GM18951 (cell line): ENCODE measurements around the gene HMGCS2.
"Not testable (repeated sequence)": the region's sequence is repeated elsewhere in the genome, so short reads cannot be mapped to it uniquely, and the experiment has no call there.

ENCODE experiments used
- POLR2A ChIP-seq: IDR thresholded peaks from 4 replicates; pipeline ENCODE4 v1.6.1; 2011; ENCODE audit warnings: mild to moderate bottlenecking; ENCODE audit not compliant: insufficient read length, insufficient read depth; ENCODE audit errors: extremely low read depth
- in situ Hi-C: fragments of 300-500 bp; cut with MboI; formaldehyde crosslinking; loops from one replicate; pipeline ENCODE4 v1.12.0; 2022; ENCODE audit warnings: low sequenced_read_pairs, mixed read lengths, inconsistent platforms; ENCODE audit not compliant: unreplicated experiment

HMGCS2 gene

DNA sequence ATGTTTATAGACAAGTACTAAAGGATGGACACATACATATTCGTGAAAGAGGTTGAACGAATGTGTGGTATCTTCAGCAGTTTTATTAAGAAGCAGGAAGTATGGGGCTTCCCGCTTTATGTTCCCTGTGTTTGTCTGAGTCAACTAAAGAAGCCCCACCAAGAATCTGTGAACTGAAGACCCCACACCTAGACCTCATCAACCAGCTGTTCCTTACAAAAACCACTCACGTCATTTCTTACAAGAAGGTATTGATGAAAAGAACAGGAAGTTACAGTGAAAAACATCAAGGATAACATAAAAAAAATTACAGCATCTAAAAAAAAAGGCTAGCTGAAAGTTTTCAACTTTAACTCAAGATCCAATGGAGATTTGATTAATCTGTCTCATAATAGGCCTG lies 30.3 kb upstream of the HMGCS2 start:
- in situ Hi-C loops, result no loop called here

DNA sequence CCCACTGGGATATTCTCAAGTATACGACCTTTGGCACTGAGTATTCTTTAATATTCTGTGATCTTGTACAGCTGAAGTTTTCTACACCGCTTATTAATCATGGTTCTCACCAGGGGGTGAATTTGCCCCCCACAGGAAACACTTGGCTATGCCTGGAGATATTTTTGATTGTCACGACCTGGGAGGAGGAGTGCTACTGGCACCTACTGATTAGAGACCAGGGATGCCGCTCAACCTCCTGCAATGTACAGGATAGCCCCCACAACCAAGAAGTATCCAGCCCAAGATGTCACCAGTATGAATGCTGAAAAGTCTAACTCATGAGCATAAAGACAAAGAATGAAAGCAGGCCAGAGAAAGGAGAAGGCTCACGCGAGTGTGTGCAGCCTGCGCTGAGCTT lies 28.9 kb upstream of the HMGCS2 start:
- TF ChIP-seq POLR2A, result no peak
- in situ Hi-C loops, result no loop called here

More for the DNA sequence above, 30.3 kb upstream of the HMGCS2 start:
- TF ChIP-seq POLR2A, result no peak

DNA sequence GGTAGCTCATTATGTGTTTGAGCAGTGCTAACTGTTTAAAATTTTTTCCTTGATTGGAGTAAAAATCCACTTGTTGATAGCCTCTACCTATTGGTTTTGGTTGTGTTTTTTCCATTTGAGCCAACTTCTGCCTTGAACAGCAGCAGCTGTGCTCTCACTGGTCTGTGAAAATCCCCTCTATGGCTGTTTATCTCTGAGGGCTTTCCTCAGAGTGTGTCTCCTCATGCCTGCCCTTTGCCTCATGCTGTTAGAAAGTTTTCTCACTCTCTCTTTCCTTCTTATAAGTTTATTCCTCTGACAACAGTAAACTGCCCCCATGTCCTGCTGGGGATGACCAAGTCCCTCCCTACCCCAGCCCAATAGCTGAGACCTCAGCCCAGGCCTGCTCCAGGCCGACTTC lies 28.5 kb upstream of the HMGCS2 start:
- TF ChIP-seq POLR2A, result no peak
- in situ Hi-C loops, result no loop called here

DNA sequence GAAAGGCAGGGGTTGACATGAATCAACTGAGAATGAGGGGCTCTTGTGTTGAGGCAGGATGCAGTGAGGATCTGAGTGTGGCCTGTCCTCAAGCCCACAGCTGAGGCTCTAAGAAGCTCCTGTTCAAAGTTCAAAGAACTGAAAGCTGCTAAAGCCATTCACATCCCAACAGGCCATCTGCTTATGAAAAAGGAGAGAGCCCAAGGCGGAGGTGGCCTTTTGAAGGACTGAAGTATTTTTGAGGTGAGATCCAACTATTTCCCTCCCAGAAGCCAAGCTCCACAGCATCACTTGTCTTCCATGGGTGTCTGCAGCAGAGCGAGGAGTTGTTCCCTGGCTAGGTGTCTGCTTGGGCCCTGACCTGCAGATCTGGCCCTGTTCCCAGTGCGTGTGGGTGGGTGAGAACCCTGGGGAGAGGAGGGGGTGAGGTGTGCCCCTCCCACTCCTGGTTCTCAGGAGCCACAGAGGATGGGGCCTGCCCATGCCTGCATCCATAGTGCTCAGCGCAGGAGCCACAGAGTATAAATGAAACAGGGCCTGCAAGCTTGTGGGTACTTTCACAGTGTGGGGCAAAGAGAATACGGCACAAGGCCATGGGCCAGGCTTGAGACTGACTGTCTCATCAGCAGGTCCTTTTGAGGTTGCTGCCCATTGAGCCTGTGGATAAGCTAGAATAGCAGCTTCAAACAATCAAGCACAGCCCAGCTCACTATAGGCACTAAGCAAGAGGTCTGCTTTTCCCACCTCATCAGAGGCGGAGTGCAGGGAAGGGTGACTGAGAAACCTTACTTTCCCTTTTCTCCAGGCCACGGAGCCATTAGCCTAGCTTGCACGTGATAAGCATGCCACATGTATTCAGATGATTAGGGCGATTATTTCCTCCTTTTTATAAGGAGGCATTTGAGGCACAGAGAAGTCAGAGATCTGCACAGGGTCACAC lies 26.8 kb upstream of the HMGCS2 start:
- in situ Hi-C loops, result no loop called here
- no peak for TF ChIP-seq POLR2A

DNA sequence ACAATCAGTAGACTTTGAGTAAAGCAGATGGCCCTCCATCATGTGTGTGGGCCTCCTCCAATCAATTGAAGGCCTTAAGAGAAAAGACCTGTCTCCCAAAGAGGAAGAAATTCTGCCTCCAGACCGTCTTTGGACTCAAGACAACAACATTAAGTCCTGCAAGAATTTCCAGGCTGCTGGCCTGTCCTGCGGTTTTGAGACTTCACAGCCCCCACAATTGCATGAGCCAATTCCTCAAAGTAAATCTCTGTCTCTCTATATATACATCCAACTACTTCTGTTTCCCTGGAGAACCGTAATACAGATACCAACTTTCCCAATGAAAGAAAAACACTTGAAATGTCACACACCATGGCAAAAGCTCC lies 26.2 kb upstream of the HMGCS2 start:
- in situ Hi-C loops, result no loop called here
- TF ChIP-seq POLR2A, result no peak

DNA sequence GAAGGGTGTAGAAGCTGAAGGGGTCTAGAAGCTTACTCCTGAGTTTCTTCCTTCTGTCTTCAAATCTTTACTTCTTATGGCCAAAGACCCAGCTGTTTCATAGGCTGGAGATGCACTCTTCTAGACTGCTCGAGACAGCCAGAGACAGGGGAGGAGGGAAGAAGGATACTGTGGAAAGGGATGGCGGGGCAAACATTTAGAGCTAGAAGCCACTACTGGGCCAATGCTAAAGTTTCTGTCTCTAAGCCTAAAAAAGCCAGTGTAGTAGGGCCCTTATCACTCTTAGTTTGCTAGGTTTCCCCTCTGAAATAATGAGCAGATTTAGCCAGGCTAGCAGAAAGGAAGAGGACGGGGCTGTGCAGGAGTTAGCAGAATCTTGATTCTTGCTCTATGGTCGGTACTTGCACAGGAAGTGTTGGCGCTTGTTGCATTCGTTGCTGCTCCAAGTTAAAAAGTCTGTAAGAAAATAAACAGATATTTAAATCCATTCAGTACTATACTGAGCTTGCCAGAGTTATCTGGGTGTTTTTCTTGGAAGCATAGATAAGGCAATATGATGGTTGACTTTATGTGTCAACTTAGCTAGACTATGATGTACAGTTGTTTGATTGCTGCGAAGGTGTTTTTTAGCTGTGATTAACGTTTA lies 25.6 kb upstream of the HMGCS2 start:
- TF ChIP-seq POLR2A, result no peak
- in situ Hi-C loops, result no loop called here

DNA sequence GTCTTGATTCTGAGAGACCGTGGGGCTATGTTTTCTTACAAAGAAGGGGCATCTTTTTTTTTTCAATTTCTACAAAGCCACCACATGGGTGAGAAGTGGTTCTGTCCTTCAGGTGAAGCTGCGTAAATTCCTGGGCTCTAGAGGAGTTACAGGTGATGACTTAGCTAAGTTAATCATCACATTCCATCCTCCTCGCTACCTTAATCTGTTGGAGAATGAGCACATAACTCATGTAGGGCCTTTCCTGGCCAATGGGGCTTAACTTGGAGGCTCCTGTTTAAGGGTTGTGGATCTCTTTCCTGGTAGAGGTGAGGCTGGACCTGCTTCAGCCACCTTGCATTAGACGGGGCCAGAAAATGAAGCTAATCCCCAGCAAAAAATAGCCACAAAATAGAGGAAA lies 22.7 kb upstream of the HMGCS2 start:
- in situ Hi-C loops, result no loop called here
- TF ChIP-seq POLR2A, result no peak

DNA sequence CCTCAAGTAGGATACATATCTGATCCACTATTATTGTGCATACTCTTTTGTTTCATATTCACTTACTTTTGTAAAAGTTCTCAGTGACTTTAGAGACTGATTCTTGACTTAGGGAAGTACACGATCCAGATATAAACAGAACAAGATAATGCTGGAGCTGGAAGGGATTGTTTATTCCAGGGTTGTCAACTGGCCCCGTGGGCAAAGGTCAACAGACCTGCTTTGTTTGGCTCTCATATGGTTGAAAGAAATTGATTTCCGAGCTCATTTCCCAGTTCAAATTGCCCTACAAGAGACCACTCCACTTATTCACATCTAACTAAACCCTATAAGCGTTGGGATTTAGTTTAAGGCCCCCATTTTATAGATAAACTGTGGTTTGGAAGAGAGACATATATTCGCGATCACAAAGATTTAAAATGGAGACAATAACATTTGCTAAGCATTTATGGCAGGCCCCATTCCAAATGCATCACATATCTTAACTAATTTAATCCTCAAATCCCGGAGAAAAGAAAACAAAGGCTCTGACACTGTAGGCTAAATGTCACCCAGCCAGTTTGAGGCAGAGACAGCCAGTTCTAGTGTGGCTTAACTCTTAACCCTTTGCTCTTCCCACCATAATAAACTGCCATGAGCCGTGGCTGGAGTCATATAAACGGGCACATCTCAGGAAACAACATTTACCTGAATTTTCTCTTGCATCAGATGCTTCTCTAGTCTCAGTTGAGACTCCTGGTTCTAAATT lies 21.9 kb upstream of the HMGCS2 start:
- in situ Hi-C loops, result no loop called here
- TF ChIP-seq POLR2A, result no peak

DNA sequence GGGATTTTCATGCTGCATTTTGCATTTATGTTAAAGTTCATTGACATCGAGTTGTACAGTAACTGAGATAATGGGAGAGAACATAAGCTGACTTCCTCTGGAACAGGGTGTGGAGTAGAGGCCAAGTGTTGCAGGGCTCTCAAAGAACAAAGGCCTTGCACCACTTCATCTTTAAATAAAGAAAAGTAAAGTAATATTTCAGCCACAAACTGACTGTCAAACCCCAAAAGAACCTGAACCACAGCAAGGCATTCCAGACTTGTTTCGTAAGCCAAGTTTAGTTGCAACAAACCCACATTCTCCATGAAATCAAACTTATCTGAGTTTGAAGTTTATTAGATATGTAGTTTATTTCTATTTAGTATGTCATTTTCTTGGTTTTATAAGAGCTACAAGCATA lies 19.1 kb upstream of the HMGCS2 start:
- no peak for TF ChIP-seq POLR2A
- in situ Hi-C loops, result no loop called here

DNA sequence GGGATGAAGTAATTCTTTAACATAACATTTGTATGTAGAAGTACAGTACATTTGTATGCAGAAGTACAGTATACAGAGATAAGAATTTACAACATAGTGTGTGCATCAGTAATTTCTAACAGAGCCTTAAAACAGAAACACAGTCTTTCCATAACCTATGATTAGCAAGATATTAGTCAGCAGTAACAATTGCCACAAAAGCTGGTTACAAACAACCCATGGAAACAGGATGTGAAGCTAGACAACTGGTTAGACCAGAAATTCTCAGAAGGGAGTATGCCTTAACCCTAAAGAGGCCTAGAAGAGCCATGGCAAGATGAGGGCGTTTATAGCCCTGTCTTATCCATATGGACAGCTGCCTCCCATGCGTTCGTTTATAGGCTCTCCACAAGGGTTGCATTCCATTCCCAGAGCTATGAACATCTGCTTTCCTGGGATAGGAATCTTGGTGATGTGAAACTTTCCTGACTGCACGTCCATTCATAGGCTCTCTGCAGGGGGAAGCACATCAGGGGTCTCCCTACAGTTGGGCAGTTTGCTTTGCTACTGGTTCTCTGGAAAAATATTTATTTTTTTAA lies 17.9 kb upstream of the HMGCS2 start:
- in situ Hi-C loops, result not testable (repeated sequence)

DNA sequence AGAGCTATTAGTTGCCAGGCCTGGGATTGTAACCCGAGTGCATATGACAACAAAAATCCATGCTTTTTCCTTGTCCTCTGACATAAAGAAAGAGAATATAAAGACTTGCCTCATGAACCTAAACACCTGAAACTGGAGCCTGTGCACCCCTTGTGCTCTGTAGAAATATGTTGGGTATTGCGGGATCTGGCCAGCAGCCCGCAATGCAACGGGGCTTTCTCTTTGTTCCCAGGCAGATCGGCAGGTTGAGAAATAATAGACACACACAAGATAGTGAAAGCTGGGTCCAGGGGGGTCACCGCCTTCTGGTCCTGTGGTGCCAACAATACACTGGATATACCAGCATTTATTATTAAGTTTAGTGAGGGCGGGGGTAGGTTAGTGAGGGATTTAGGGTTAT lies 17.3 kb upstream of the HMGCS2 start:
- in situ Hi-C loops, result not testable (repeated sequence)

DNA sequence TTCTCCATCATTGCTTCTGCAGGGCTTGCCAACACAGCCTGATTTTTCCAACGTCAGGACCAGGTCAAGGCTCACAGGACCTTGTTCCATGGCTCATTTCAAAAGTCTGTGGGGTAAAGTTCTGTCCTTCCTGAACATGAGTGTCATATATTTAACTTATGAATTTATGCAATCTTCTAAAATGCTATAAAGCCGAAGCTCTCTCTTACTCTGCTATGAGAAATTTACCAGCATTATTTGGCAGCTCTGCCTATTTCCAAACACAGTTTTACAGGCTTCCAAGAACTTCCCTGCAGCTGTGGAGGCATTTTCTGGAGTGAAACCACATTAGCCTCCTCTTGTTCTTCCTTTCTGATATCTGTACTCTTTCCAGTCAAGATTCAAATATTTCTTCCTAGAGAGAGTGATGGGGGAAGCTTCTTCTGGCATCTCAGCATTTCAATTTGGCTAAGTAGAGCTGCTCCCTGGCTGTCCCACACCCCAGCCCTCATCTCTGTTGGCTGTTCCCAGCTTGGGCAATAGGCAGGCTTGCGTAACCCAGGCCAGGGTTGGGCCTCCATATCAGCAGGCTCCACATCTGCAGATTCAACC lies 15.6 kb upstream of the HMGCS2 start:
- TF ChIP-seq POLR2A, result no peak
- in situ Hi-C loops, result no loop called here
